K562 (cell line): ENCODE measurements around the gene POU2F3. TPM values are rescaled to one million over a fixed set of nuclear protein-coding genes. Genes with fewer than 3 reads are reported as not detected.

Source experiments
- GABPB2 ChIP-seq: fragments of 250-450 bp; sonication (Bioruptor Pico); conservative IDR thresholded peaks from 2 replicates; pipeline ENCODE4 v1.5.1; 2021; ENCODE audit warnings: mild to moderate bottlenecking
- GTF3C2 ChIP-seq: IDR thresholded peaks from 3 replicates; pipeline ENCODE4 v1.6.1; 2011; ENCODE audit warnings: borderline replicate concordance, mild to moderate bottlenecking, moderate library complexity; ENCODE audit not compliant: insufficient read length; ENCODE audit errors: extremely low read depth
- HMGN3 ChIP-seq: IDR thresholded peaks from 2 replicates; pipeline ENCODE4 v1.6.1; 2011; ENCODE audit warnings: borderline replicate concordance, low read depth, mild to moderate bottlenecking, mixed read lengths, low read length; ENCODE audit not compliant: insufficient read length; ENCODE audit errors: extremely low read depth
- HOMEZ ChIP-seq: fragments of 250-450 bp; sonication (Bioruptor Pico); IDR thresholded peaks from 2 replicates; pipeline ENCODE4 v1.4.0; 2020; ENCODE audit warnings: mild to moderate bottlenecking, moderate library complexity
- IFI16 ChIP-seq: fragments of 250-450 bp; sonication (Bioruptor Pico); IDR thresholded peaks from 2 replicates; pipeline ENCODE4 v2.1.2; 2022; ENCODE audit warnings: mild to moderate bottlenecking, inconsistent platforms
- KDM1A ChIP-seq, 2 experiments: fragments of 450-650 bp; IDR thresholded peaks; 2 replicates each; pipeline ENCODE4 v1.6.1; 2016; ENCODE audit warnings: mild to moderate bottlenecking in 2 of 2
- L3MBTL2 ChIP-seq: fragments of 450-650 bp; IDR thresholded peaks from 2 replicates; pipeline ENCODE4 v1.6.1; 2016; ENCODE audit warnings: mild to moderate bottlenecking, moderate library complexity
- NONO ChIP-seq, 2 experiments: fragments of 200-400 bp in 1 of 2; fragments of 450-650 bp in 1 of 2; formaldehyde crosslinking in 1 of 2; IDR thresholded peaks; 2 replicates each; pipeline ENCODE4 v1.6.1; 2017; ENCODE audit warnings: low read depth in 2 of 2, mild to moderate bottlenecking in 2 of 2, moderate library complexity in 2 of 2, low read length in 1 of 2
- NR1H2 ChIP-seq: sonication (generic); formaldehyde crosslinking; IDR thresholded peaks from 2 replicates; pipeline ENCODE4 v1.4.0; 2020; ENCODE audit warnings: mild to moderate bottlenecking, missing genetic modification reagents
- PHF8 ChIP-seq: fragments of 200-600 bp; sonication (generic); IDR thresholded peaks from 2 replicates; pipeline ENCODE4 v1.6.1; 2012; ENCODE audit warnings: mixed run types, mild to moderate bottlenecking, inconsistent platforms, low read length, moderate library complexity, borderline replicate concordance
- PML ChIP-seq: IDR thresholded peaks from 2 replicates; pipeline ENCODE4 v1.6.1; 2012; ENCODE audit warnings: low read length, inconsistent platforms
- PRMT5 ChIP-seq: sonication (generic); formaldehyde crosslinking; IDR thresholded peaks from 2 replicates; pipeline ENCODE4 v1.5.0; 2020; ENCODE audit warnings: missing genetic modification reagents
- PTTG1 ChIP-seq: fragments of 450-650 bp; IDR thresholded peaks from 2 replicates; pipeline ENCODE4 v1.6.1; 2016; ENCODE audit warnings: low read depth, mild to moderate bottlenecking, missing genetic modification characterization, missing compliant biosample characterization
- PYGO2 ChIP-seq: fragments of 450-650 bp; IDR thresholded peaks from 2 replicates; pipeline ENCODE4 v1.6.1; 2016; ENCODE audit warnings: mild to moderate bottlenecking, missing genetic modification characterization, moderate library complexity, missing compliant biosample characterization
- RBM39 ChIP-seq: fragments of 200-400 bp; formaldehyde crosslinking; optimal IDR thresholded peaks from 2 replicates; pipeline ENCODE3; 2018; ENCODE audit warnings: low read depth, low read length
- SMARCE1 ChIP-seq: fragments of 450-650 bp; IDR thresholded peaks from 2 replicates; pipeline ENCODE4 v1.7.1; 2016; ENCODE audit warnings: mild to moderate bottlenecking
- TAF1 ChIP-seq: IDR thresholded peaks from 2 replicates; pipeline ENCODE4 v1.6.1; 2011; ENCODE audit warnings: mild to moderate bottlenecking, low read length, moderate library complexity; ENCODE audit not compliant: insufficient read depth, control insufficient read depth, severe bottlenecking; ENCODE audit errors: extremely low read depth
- TAF15 ChIP-seq: fragments of 200-400 bp; formaldehyde crosslinking; IDR thresholded peaks from 2 replicates; pipeline ENCODE4 v1.6.1; 2017; ENCODE audit warnings: mild to moderate bottlenecking, low read depth, low read length, moderate library complexity
- TARDBP ChIP-seq: fragments of 450-650 bp; IDR thresholded peaks from 2 replicates; pipeline ENCODE4 v1.6.1; 2016
- XRCC5 ChIP-seq: fragments of 200-400 bp; formaldehyde crosslinking; IDR thresholded peaks from 2 replicates; pipeline ENCODE4 v1.6.1; 2017; ENCODE audit warnings: low read depth, mild to moderate bottlenecking, low read length
- ZBTB8A ChIP-seq: fragments of 450-650 bp; IDR thresholded peaks from 2 replicates; pipeline ENCODE4 v1.6.1; 2018; ENCODE audit warnings: mild to moderate bottlenecking, moderate library complexity; ENCODE audit not compliant: partially characterized antibody
- ZC3H11A ChIP-seq: IDR thresholded peaks from 2 replicates; pipeline ENCODE4 v1.6.1; 2012; ENCODE audit warnings: low read depth, low read length, improper control_type of control experiment
- ZC3H4 ChIP-seq: sonication (generic); formaldehyde crosslinking; IDR thresholded peaks from 2 replicates; pipeline ENCODE4 v1.9.0; 2021; ENCODE audit warnings: missing genetic modification reagents, borderline replicate concordance
- ZNF217 ChIP-seq: sonication (generic); formaldehyde crosslinking; IDR thresholded peaks from 2 replicates; pipeline ENCODE4 v1.8.0; 2022; ENCODE audit warnings: mild to moderate bottlenecking, missing genetic modification reagents
- ZNF253 ChIP-seq: fragments of 250-450 bp; sonication (Bioruptor Pico); conservative IDR thresholded peaks from 2 replicates; pipeline ENCODE4 v1.6.1; 2021; ENCODE audit warnings: mild to moderate bottlenecking
- ZNF57 ChIP-seq: fragments of 450-650 bp; formaldehyde crosslinking; IDR thresholded peaks from 2 replicates; pipeline ENCODE4 v1.4.0; 2020; ENCODE audit warnings: mild to moderate bottlenecking, moderate library complexity
- polyA plus RNA-seq, 8 experiments: library from polyadenylated mRNA; depleted of rRNA in 4 of 8; stranded (reverse) in 5 of 8; unstranded in 3 of 8; fragments of >200 nt; fragmentation: Nextera tagmentation in 2 of 8; fragmentation: Illumina TruSeq in 1 of 8; extraction: Ambion mirVana in 2 of 8; extraction: Trizol in 1 of 8; gene quantifications; 2 replicates each; pipeline versions ENCODE4 v1.2.1 to v1.2.3, GENCODE V29; 2011 to 2014; ENCODE audit warnings: inconsistent platforms in 1 of 8, missing spikeins in 1 of 8
- total RNA-seq, 7 experiments: library from RNA; depleted of rRNA in 6 of 7; stranded (reverse); fragments of >200 nt in 6 of 7; fragmentation: Illumina TruSeq in 2 of 7; extraction: Trizol in 2 of 7; gene quantifications; 2 replicates each; pipeline versions ENCODE4 v1.2.1 to v1.2.3, GENCODE V29; 2011 to 2021; ENCODE audit warnings: low replicate concordance in 1 of 7

Gene POU2F3
- total and polyA plus RNA-seq, 9 of the 15 experiments (the other 6 are each of a cell fraction or from before 2014, with no cell fraction given), result not detected

GRCh38 chr11:120210626-120211521 is 29.1 kb upstream of the POU2F3 start, which contains the start of gene OAF (continued):
- no peak for TF ChIP-seq PTTG1 (tag)
- no peak for TF ChIP-seq ZNF217 (CRISPR knock-in tag)
- no peak for TF ChIP-seq PYGO2 (tag)
- TF ChIP-seq NONO (IDR thresholded peaks at IDR 0.05; ENCODE audit: low read depth in 2 of 2, low read length in 1 of 2), result no peak; a peak in 1 of 4 replicates
- no peak for TF ChIP-seq KDM1A (IDR thresholded peaks at IDR 0.05)
- TF ChIP-seq ZNF253 (CRISPR knock-in tag), result no peak
- TF ChIP-seq L3MBTL2, result peak; percentile 90; the same call in 1 of the 2 replicates
- TF ChIP-seq GTF3C2, result no peak
- no peak for TF ChIP-seq PRMT5 (CRISPR knock-in tag)
- no peak for TF ChIP-seq SMARCE1
- TF ChIP-seq ZBTB8A, result no peak
- TF ChIP-seq GABPB2, result no peak
- TF ChIP-seq TAF15, result no peak
- TF ChIP-seq PHF8, result peak; percentile 54; the same call in 1 of the 2 replicates
- no peak for TF ChIP-seq IFI16 (CRISPR knock-in tag)
- peak; percentile 64 for TF ChIP-seq HMGN3
- TF ChIP-seq TARDBP, result no peak
- TF ChIP-seq XRCC5, result no peak
- no peak for TF ChIP-seq TAF1
- no peak for TF ChIP-seq NR1H2 (CRISPR knock-in tag)
- no peak for TF ChIP-seq RBM39
- TF ChIP-seq ZNF57 (CRISPR knock-in tag), result no peak
- TF ChIP-seq HOMEZ (CRISPR knock-in tag), result no peak
- TF ChIP-seq PML, result no peak
- TF ChIP-seq ZC3H11A, result no peak
- no peak for TF ChIP-seq ZC3H4
